Breast epithelium (tissue), 3 donors: ENCODE results near the gene RPS25.

ENCODE experiments used
- CTCF ChIP-seq, 3 donors: fragments of 450-650 bp; IDR thresholded peaks; one replicate each; pipeline ENCODE4 v1.5.1; 2016 to 2017; ENCODE audit warnings: antibody characterized with exemption in 3 of 3, mild to moderate bottlenecking in 3 of 3, moderate library complexity in 3 of 3
- POLR2A ChIP-seq: fragments of 450-650 bp; IDR thresholded peaks from one replicate; pipeline ENCODE4 v1.6.1; 2016; ENCODE audit warnings: antibody characterized with exemption, mild to moderate bottlenecking, moderate library complexity
- POLR2AphosphoS5 ChIP-seq, 3 donors: sonication (generic); formaldehyde crosslinking; IDR thresholded peaks; one replicate each; pipeline ENCODE4 v1.6.1; 2017; ENCODE audit warnings: antibody characterized with exemption in 3 of 3

- TF ChIP-seq POLR2A (no peak), CTCF (IDR thresholded peaks at IDR 0.05) (no peak), POLR2AphosphoS5 (IDR thresholded peaks at IDR 0.05) (no peak)
Measured at GRCh38 chr11:119012629-119013170, 5.4 kb downstream of the RPS25 start.
